HFF-Myc (cell line): ENCODE data around the gene ZNF574.
"Not testable (repeated sequence)": the region's sequence is repeated elsewhere in the genome, so short reads cannot be mapped to it uniquely, and the experiment has no call there.

Source experiments
- DNase-seq: peaks from one replicate; pipeline ENCODE4 v3.0.0-alpha.2; 2011; ENCODE audit warnings: low read depth; ENCODE audit errors: extremely low read depth
- H3K4me3 ChIP-seq: replicated peaks from 2 replicates; pipeline ENCODE4 v1.5.1; 2011; ENCODE audit warnings: low read depth, mild to moderate bottlenecking, control low read depth, low read length
- TF ChIP-seq, protein P1 (sequence below): IDR thresholded peaks from 2 replicates; pipeline ENCODE4 v1.5.1; 2012; ENCODE audit warnings: mild to moderate bottlenecking, low read depth, low read length, control low read depth; ENCODE audit errors: missing control alignments

Gene ZNF574

GRCh38 chr19:42034640-42035391 is 41.1 kb upstream of the ZNF574 start:
- peak; percentile 35 for DNase-seq
- TF ChIP-seq, protein P1, sequence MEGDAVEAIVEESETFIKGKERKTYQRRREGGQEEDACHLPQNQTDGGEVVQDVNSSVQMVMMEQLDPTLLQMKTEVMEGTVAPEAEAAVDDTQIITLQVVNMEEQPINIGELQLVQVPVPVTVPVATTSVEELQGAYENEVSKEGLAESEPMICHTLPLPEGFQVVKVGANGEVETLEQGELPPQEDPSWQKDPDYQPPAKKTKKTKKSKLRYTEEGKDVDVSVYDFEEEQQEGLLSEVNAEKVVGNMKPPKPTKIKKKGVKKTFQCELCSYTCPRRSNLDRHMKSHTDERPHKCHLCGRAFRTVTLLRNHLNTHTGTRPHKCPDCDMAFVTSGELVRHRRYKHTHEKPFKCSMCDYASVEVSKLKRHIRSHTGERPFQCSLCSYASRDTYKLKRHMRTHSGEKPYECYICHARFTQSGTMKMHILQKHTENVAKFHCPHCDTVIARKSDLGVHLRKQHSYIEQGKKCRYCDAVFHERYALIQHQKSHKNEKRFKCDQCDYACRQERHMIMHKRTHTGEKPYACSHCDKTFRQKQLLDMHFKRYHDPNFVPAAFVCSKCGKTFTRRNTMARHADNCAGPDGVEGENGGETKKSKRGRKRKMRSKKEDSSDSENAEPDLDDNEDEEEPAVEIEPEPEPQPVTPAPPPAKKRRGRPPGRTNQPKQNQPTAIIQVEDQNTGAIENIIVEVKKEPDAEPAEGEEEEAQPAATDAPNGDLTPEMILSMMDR = peak; percentile 88
- H3K4me3 ChIP-seq = not testable (repeated sequence)

- DNase-seq = no peak
- TF ChIP-seq, protein P1 = no peak
- H3K4me3 ChIP-seq = no peak overlapping the region
Observed at GRCh38 chr19:42037649-42038048, 38.3 kb upstream of the ZNF574 start.

GRCh38 chr19:42038666-42039065 is 37.3 kb upstream of the ZNF574 start:
- no peak overlapping the region for H3K4me3 ChIP-seq
- no peak for DNase-seq
- TF ChIP-seq, protein P1 = no peak

- DNase-seq = no peak
- H3K4me3 ChIP-seq = no peak overlapping the region
- TF ChIP-seq, protein P1 = no peak
Observed at GRCh38 chr19:42040031-42040430, 35.9 kb upstream of the ZNF574 start.

DNA sequence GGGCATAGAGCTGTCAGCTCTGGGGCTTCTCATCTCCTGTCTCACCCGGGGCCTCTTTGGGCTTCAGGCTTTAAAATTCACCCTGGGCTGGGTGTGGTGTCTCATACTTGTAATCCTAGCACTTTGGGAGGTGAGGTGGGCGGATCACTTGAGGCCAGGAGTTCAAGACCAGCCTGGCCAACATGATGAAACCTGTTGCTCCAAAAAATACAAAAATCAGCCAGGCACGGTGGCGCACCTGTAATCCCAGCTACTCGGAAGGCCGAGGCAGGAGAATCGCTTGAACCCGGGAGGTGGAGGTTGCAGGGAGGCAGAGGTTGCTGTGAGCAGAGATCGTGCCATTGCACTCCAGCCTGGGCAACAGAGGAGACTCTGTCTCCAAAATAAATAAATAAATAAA is 35.5 kb upstream of the ZNF574 start:
- DNase-seq, H3K4me3 ChIP-seq: not testable (repeated sequence)

GRCh38 chr19:42042455-42043170 is 33.4 kb upstream of the ZNF574 start:
- TF ChIP-seq, protein P1 = no peak

GRCh38 chr19:42045575-42045974 is 30.4 kb upstream of the ZNF574 start:
- no peak overlapping the region for H3K4me3 ChIP-seq
- no peak for DNase-seq
- TF ChIP-seq, protein P1 = no peak

More at GRCh38 chr19:42042455-42043170, 33.4 kb upstream of the ZNF574 start:
- DNase-seq = no peak
- H3K4me3 ChIP-seq = no peak overlapping the region
